Lower lobe of right lung (tissue), 2 donors: ENCODE measurements around the gene TRIM27. TPM values are rescaled to one million over a fixed set of nuclear protein-coding genes. Genes with fewer than 3 reads are reported as not detected.

Experiments used
- ATAC-seq, 2 donors: fragments of 200-7000 bp; cut with Tn5 transposase; one replicate each; pipeline ENCODE4 v1.9.1; 2020 to 2022; ENCODE audit warnings: mild to moderate bottlenecking in 2 of 2, moderate library complexity in 2 of 2
- DNase-seq: peaks from one replicate; pipeline ENCODE4 v3.0.0-alpha.2; 2020
- H3K27ac ChIP-seq: fragments of 200-600 bp; one replicate; pipeline ENCODE4 v1.8.0; 2022
- H3K27me3 ChIP-seq: fragments of 200-600 bp; one replicate; pipeline ENCODE4 v1.8.0; 2022; ENCODE audit warnings: low read depth
- H3K36me3 ChIP-seq: fragments of 200-600 bp; one replicate; pipeline ENCODE4 v1.8.0; 2022; ENCODE audit warnings: mild to moderate bottlenecking
- H3K4me1 ChIP-seq: fragments of 200-600 bp; one replicate; pipeline ENCODE4 v1.8.0; 2022
- H3K4me3 ChIP-seq: fragments of 200-600 bp; one replicate; pipeline ENCODE4 v1.8.0; 2022; ENCODE audit warnings: mild to moderate bottlenecking
- H3K9me3 ChIP-seq: fragments of 200-600 bp; one replicate; pipeline ENCODE4 v1.8.0; 2022
- intact Hi-C: fragments of 100-400 bp; cut with DNase I; formaldehyde crosslinking; loops from one replicate; pipeline ENCODE4 v1.11.0; 2022
- total RNA-seq: library from RNA; stranded (reverse); fragmentation: NEBNext Ultra II Directional; extraction: Animal tissue kit (Norgen Biotek cat#: 25700); gene quantifications from one replicate; pipeline ENCODE4 v1.2.1, GENCODE V29; 2021
- TF ChIP-seq, protein P1 (sequence below): fragments of 200-600 bp; IDR thresholded peaks from one replicate; pipeline ENCODE4 v1.8.0; 2022; ENCODE audit warnings: antibody characterized with exemption, mild to moderate bottlenecking
- donor health status: DM: no; HTN: yes; CAD: no; lungs with severe emphysema.

Gene TRIM27
- total RNA-seq, 1 donor from 2014 or later: 46.6 TPM

DNA sequence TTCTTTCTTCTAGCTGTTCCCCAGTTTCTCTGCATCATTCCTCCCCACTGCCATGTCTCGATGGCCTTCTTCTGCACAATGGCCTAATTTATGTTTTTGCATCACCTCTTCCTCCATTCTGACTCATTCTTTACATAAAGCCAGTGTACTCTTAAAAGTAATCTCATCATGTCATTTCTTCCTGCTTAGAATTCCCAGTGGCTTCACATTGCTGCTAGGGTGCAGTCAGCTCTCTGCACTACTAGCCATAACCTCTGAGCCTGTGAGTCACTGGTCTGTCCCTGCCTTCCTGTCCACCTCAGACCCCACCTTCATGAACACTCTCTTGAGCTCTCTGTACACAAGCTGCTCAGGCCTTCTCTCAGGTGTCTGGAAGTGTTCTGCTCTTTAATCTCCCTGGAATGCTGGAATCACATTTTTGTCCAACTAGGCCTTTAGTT lies 24.1 kb upstream of the TRIM27 start:
- DNase-seq: no peak
- Histone ChIP-seq H3K9me3 (no peaks in the 10 kb centered on the region), H3K4me1 (peaks cover 8% of the 10 kb centered on the region), H3K36me3 (no peaks in the 10 kb centered on the region), H3K27me3 (no peaks in the 10 kb centered on the region), H3K4me3 (no peak overlapping the region), H3K27ac (no peak overlapping the region)
- ATAC-seq: no peak
- intact Hi-C loops: no loop called here
- TF ChIP-seq, protein P1, sequence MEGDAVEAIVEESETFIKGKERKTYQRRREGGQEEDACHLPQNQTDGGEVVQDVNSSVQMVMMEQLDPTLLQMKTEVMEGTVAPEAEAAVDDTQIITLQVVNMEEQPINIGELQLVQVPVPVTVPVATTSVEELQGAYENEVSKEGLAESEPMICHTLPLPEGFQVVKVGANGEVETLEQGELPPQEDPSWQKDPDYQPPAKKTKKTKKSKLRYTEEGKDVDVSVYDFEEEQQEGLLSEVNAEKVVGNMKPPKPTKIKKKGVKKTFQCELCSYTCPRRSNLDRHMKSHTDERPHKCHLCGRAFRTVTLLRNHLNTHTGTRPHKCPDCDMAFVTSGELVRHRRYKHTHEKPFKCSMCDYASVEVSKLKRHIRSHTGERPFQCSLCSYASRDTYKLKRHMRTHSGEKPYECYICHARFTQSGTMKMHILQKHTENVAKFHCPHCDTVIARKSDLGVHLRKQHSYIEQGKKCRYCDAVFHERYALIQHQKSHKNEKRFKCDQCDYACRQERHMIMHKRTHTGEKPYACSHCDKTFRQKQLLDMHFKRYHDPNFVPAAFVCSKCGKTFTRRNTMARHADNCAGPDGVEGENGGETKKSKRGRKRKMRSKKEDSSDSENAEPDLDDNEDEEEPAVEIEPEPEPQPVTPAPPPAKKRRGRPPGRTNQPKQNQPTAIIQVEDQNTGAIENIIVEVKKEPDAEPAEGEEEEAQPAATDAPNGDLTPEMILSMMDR: no peak

DNA sequence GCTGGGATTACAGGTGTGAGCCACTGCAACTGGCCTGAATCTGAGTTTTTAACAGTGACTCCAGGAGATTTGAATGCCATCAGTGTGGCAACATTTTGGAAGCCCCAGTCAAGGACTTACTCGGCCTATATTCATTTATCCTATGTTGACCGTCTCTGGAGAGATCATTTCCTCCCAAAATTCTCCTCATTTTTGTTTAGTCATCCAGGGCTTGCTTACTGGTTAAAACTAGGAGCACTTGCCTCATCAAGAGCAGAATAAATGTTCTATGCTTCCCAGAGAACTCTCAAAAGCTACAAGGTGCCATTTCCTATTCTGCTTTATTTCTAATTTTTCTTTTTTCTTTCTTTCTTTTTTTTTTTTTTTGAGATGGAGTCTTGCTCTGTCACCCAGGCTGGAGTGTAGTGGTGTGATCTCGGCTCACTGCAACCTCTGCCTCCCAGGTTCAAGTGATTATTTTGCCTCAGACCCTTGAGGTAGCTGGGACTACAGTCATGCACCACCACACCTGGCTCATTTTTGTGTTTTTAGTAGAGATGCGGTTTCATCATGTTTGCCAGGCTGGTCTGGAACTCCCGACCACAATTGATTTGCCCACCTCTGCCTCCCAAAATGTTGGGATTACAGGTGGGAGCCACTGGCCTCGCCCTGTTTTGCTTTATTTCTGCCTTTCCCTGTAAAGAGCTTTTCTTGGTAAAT lies 23.4 kb upstream of the TRIM27 start:
- Histone ChIP-seq H3K27me3 (no peaks in the 10 kb centered on the region), H3K36me3 (no peaks in the 10 kb centered on the region), H3K4me1 (peaks cover 10% of the 10 kb centered on the region), H3K27ac (no peak overlapping the region), H3K9me3 (no peaks in the 10 kb centered on the region), H3K4me3 (no peak overlapping the region)
- intact Hi-C loops: no loop called here
- TF ChIP-seq, protein P1: no peak
- DNase-seq: no peak
- ATAC-seq: no peak

DNA sequence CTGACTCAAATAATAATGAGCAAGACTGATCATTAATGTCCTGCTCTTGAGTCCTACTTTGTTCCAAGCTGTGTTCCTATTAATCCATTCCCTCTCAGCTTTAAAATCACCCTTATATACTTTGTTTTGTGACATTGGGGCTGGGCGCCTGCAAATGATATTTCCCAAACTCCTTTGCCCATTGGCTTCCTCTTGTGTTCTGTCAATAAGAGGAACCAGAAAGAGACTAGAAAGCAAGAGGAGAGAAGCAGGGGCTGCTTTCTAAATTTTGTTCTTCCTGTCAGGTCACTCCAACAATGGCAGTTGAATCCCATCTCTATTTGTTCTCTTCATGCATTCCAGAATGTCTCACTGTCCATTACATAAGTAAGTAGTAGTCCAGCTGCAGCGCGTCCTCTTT lies 21.6 kb upstream of the TRIM27 start:
- H3K4me1 ChIP-seq: peaks cover 17% of the 10 kb centered on the region
- H3K27me3 ChIP-seq: no peaks in the 10 kb centered on the region
- TF ChIP-seq, protein P1: no peak
- H3K4me3 ChIP-seq: no peak overlapping the region
- intact Hi-C loops: no loop called here
- no peaks in the 10 kb centered on the region for H3K36me3 ChIP-seq
- H3K27ac ChIP-seq: no peak overlapping the region
- DNase-seq: no peak
- no peaks in the 10 kb centered on the region for H3K9me3 ChIP-seq
- ATAC-seq: no peak

DNA sequence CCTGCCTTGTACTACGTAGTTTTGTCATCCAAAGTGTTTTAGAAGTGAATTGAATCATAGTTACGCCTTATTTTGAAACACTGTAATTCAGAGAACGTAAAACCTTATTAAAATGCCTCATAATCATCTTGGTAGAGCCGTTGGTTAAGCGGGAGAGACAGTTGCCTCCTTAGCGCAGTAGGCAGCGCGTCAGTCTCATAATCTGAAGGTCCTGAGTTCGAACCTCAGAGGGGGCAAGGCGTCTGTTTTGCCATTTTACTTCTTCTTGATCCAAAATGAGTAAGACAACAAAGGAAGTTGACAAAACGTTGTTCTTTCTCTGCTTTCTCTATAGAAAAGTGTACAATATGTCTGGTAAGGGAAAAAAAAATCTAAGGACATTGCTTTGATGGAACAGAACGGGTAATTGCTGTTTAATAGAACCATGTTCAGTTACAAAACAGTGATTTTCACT lies 20.7 kb upstream of the TRIM27 start:
- Histone ChIP-seq H3K36me3 (no peaks in the 10 kb centered on the region), H3K9me3 (no peaks in the 10 kb centered on the region), H3K4me1 (peaks cover 17% of the 10 kb centered on the region), H3K4me3 (peak overlapping the region; percentile 63), H3K27ac (peak overlapping the region; percentile 69), H3K27me3 (no peaks in the 10 kb centered on the region)
- TF ChIP-seq, protein P1: no peak
- intact Hi-C loops: no loop called here
- peak; percentile 74 to 76 for ATAC-seq
- no peak for DNase-seq

DNA sequence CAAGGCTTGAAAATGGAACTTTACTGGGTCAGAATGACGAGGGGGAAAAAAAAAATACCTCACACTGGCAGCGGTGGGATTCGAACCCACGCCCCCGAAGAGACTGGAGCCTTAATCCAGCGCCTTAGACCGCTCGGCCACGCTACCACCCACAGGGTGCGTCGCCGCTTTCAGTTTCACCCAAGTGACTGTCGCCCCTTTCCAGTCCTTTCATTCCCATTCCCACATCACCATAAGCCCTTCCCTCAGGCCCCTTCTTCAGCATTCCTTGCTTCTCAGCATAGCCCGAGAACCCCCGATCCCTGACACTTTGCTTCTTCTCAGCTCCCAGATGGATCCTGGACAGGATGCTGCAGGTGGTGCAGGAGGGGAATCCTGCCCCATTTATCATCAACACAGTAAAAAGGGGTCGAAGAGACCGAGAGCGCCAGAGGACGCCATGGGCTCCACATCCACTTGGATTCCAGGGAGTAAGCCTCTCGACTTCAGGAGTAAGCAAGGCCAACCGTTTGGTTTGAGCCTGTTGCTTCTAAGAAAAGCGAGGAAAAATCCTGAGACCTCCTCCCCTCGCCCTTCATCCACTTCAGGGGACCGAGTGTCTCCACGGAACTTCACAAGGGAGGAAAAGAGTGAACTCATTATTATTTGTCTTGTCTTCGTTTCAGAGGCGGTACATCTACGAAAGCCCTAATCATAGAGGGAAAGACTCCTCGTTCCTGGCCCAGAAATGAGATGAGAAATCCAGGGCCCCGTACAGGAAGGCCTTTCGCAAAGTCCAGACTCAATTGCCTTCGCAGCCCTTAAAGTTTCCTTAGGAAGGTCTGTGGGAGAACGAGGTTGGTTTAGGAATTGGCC lies 20.0 kb upstream of the TRIM27 start:
- H3K9me3 ChIP-seq: no peaks in the 10 kb centered on the region
- intact Hi-C loops: no loop called here
- H3K36me3 ChIP-seq: no peaks in the 10 kb centered on the region
- TF ChIP-seq, protein P1: no peak
- no peaks in the 10 kb centered on the region for H3K27me3 ChIP-seq
- peak overlapping the region; percentile 63 for H3K4me3 ChIP-seq
- DNase-seq: peak; percentile 84
- peaks cover 17% of the 10 kb centered on the region for H3K4me1 ChIP-seq
- H3K27ac ChIP-seq: peak overlapping the region; percentile 69
- peak; percentile 71 to 75 for ATAC-seq
